Smooth muscle cell of the brain vasculature (primary cell): ENCODE measurements around the gene CNTFR.

Experiments used
- DNase-seq: peaks from one replicate; pipeline ENCODE4 v3.0.0-alpha.2; 2012; ENCODE audit warnings: low read depth, low spot score

CNTFR gene

DNA sequence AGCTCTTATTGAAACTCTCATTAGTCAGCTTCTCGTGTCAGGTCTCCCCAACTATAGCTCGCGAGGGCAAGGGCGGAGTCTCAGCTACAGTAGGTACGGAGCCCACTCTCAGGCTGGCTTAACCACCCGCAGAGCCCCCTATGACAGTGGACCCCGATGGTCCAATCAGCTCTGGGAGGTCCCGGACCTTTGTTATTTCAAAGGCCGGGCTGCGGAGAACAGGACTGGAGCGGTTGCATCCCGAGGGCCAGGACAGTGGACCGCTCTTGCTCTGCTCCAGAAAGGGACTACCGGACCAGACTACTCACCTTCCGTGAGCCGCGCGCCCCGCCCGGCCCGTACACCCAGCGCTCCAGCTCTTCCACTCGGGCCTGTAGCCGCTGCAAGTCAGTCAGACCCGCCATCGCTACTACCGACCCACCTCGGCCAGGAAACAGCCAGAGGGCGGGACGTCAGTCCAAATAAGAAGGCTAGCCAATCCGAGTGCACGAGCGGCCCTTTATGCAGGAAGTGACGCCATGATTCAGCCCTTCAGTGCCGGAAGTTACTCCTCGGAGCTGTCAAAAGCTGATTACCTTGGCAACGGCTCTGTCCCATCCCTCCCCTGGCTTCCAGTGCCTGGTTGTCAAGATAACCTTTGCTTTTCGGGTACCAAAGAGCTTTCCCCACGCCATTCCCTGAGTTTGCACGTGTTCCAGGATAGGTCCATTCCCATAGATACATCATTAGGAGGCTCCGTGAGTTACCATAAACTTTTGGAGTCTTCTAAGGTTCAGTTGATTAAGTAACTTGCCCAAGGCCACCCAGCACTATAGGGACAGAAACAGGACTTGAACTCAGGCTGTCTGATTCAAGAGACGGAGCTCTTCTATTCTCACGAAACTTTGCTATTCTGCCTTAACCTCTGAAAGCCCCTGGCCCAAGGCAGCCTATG is 30.8 kb upstream of the CNTFR start, which contains the start of gene DCTN3:
TSS of gene DCTN3 (minus strand) at position 435 of the 934 bp plus-strand sequence. CDS start at position 404, 31 bp downstream.
- peak; percentile 76 for DNase-seq

DNA sequence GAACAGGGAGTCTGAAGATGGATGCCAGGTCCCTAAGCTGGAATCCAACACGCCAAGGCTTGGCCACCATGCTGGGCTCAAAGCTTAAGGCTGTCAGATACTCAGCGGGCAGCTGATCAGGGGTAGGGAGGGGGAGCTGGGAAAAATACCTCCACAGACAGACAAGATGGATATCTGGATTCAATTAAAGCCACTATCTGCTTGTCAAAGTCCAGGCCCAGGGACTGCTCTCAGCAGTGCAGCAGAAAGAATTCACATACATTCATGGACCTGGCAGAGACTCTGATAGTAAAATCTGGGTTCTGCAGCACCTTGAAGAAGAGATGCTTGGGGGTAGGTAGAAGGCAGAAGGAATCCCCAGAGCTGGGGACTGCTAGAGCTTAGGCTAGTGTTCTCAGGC is 25.6 kb upstream of the CNTFR start:
- DNase-seq, result no peak

DNA sequence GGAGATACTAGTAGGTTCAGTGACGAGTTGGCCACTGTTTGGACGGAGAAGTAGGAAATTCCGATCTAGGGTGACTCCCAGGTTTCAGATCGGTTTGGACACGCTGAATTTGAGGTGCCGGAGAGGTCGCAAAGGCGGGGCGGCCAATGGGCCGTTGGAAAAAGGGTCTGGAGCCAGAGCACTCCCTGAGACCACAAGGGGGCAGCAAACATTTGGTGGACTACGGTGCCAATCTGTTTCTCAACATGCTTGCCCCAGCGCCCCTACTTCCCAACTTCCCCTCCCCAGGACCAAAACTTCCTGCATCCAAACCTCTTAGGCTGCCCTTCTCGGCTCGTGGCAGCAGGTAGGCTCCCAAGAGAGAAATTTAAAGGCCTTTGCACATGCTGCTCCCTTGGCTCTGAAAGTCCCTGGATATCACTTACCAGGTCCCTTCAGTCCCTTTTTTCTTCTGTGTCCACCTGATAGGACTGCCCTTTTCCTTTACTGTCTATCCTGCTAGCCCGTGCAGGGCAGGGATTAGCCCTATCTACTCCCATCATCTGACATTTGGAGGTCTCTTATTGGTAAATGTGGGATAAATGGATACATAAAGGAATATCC is 23.4 kb upstream of the CNTFR start:
- DNase-seq, result no peak

DNA sequence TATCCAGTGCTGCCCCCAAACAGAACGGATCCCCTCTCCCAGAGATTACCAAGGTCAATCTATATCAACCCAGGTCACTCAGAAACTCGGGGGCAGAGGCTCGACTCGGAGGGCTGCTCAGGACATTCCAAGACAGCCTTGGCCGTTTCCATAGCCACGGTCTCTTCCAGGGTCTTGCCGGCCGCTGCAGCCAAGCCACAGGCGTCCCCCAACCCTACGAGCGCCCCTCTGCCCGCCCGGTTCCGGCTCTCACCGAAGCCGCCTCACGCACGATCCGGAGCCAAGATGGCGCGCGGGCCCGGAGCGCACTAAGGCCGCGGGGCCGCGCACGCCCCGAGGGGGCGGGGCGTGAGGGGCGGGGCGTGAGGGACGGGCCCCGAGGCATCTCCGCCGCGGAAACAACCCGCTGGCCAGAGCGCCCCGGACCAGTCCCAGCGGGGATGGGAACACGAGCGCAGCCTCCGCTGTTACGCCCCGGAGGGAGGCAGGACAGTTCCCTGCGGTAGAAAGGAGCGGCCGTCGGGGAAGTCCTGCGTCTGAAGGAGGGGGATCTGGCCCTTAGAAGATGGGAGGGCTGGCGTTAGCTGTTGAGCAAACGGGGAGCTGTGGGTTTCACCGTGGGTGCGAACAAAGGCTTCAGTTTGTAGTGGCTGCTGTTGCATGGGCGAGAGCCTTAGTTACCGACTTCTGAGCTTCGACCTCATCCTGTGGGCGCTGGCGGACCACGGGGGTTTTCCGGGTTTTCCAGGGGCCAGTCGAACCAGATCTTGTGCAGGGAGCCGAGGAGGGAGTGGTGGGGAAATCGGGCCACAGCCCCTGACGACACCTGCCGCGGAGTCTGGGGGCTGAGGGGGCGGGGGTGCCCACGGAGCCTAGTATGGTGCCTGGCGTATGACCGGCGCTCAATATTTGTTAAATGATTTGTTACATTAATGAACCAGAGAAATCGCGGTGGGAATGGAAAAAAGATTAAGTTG is 22.6 kb upstream of the CNTFR start, which contains the start of gene RPP25L:
TSS of gene RPP25L (minus strand) at position 287 of the 977 bp plus-strand sequence. CDS start 801 bp downstream, outside the sequence.
- no peak for DNase-seq

DNA sequence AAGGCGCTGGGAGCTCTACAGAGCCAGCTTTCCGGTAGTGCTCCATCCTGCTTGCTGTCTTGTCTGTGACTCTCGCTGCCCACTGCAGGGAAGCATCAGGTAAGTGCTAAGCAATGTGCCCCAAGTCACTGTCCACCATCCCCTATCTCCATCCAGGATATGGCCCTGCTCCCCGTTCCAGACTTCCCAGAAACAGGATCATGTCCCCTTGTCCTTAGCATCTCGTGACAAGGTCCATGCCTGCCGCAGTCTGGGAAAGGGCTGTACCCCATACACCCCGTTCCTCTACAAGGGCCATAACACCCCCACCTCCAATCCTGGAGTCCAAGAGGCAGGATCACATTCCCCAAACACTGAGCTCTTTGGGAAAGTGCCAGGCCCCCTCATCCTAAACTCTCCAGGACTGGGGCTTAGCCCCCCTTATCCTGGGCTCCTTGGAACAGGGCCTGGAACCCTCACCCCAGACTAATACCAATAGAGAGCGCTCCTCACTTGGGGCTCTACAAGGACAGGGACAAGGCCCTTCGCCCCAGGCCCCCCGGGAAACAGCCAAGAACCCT is 21.8 kb upstream of the CNTFR start:
- DNase-seq, result no peak

DNA sequence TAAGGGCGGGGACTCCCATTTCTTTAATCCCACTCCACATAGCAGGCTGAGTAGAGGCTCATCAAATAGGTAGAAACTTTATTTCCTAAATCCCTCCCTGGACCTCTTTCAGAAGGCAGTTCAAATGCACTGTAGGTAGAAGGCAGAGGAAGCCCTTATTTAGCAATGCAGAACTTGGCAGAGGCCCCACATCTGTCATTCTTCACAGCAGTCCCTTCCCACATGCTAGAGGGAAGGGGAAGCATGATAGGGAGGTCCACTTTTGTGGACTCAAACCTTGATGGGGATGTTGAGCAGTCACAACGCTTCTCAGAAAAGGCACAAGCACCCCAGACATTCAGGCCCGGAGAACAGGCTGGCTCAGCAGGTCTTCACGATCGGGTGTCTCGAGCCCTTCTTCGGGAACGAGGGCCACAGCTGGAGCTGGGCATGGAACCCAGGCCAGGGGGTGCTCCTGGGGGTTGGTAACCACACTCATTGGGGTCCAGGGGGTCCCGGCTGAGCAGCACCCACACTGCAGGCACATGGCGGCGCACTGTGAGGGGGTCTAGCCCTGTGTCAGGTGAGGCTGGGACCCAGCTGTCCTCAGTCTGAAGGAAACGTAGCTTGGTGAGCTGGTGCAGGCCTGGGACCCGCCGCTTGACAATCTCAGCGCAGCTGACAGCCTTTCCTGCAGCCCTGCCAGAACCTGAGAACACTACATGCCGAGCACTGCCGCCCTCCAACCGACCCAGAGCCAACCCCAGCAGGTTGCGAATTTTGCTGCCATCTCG is 21.1 kb upstream of the CNTFR start:
- DNase-seq, result no peak

DNA sequence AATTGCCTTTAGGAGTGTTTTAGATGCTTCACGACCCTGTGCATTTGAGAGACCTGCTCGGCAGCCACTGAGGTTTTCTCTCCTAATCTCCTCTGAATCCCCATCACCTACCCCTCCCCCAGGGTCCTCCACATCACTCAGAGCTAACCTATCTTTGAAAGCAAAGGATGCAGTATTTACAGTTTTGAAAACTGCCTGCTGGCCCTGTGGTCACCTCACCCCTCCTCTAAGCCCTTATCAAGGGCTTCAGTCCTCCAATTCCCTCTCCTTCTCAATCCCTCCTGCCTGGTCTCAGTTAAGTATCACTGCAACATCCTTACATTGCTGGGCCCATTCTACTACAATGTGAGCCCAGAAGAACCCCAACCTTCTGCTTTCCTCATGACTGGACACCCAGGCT is 17.8 kb upstream of the CNTFR start:
- DNase-seq, result no peak

DNA sequence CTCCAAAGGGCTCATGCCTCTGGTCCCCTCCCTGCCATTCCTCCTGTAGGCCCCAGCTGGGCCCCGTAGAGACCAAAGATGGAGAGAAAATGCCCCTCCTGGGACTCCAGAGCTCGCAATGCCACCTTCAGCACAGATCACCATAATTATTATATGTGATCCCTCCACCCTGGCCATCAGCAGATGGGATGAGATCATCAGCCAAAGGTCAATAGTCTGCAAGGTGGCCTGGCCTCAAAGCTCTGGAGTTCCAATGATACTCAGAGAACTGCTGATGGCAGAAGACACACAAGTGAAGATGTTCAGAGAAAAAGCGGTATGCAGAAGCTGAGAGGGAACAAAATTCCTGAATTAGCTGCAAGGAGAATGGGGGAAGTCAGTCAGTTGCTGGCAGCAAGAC is 17.4 kb upstream of the CNTFR start:
- no peak for DNase-seq

DNA sequence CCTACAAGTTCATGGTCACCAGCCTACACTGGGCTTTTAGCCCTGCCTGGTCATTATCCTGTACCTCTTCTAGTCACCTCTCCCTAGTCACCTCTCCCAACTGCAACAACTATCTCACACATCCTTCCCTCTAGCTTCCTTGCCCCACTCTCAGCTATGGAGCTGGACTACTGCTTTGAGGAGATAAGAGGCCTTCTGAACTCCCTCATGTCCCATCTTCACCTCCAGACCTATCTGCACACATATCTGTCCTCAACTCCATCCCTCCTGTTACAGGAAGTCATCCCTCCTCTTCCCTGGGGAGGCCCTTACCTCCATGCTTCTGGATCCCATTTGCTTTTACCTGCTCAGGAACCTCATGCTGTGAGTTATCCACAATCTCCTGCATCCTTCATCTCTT is 16.7 kb upstream of the CNTFR start:
- no peak for DNase-seq

DNA sequence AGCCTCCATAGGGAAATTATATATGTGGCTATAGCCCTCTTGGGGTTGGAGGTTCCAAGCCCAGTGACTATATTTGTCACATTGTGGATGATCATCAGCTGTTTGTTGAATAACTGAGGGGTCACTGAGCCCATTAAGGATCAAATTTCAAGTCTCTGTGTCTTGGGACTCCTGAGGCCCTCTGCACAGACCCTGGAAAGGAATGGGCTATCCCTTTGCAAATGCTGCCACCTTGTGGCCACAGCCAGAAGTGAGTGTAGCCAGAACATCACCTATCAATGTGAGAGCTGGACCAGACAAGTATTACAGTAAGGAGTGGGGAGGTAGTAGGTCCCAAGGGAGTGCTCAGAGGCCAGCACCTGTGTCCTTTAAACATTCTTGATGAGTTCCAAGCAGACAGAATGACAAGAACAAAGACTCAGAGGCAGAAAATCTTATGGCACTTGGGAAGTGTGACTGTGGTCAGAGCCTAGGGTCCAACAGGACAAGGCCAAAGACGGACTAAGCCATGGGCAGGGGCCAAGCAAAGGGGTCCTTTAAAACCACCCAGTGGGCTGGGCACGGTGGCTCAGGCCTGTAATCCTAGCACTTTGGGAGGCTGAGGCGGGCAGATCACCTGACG is 14.2 kb upstream of the CNTFR start:
- no peak for DNase-seq

DNA sequence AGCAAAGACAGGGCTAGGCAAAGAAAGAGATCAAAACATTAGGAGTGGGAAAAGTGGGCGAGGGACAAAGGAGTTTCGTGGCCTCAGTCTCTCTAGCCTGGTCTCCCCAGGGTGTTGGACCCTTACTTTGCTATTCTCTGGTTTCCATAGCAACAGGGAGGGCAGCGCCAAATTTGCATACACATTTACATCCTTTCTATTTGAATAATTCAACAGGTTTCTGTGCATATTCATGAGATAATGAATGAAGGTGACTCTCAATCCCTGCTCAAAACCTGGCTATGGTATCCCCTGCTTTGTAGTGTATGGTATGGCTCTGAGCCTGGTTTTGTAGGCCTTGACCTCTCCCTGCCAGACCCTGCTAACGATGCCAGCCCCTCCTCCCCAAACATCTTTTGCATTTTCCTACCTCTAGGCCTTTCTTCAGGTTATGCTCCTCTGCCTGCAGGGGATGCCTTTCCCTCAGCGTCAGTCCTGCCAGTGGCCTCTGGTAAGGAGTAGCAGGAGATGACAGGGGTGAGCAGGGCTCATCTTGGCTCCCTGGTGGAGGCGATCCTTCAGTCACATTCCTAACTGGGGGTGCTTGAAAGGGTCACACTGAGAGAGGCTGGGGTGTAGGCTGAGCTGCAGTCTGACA is 12.5 kb upstream of the CNTFR start:
- no peak for DNase-seq

DNA sequence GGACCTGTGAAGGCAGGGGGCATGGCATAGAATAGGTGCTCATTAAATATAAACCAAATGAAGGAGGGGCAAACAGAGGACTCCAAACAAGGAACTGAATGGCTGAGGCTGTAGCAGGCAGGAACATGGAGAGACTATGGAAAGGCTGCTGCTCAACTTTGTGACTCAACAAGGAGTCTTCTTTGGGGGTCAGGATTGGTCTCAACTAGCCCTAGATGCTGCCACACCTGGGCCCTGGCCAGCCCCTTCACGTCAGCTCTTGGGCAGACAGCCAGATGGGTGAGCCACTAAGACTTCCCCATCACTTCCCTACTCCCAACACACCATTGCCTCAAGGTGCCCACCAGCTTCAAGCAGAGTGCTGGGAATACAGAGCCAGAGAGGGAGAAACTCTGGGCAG is 11.4 kb upstream of the CNTFR start:
- DNase-seq, result no peak

DNA sequence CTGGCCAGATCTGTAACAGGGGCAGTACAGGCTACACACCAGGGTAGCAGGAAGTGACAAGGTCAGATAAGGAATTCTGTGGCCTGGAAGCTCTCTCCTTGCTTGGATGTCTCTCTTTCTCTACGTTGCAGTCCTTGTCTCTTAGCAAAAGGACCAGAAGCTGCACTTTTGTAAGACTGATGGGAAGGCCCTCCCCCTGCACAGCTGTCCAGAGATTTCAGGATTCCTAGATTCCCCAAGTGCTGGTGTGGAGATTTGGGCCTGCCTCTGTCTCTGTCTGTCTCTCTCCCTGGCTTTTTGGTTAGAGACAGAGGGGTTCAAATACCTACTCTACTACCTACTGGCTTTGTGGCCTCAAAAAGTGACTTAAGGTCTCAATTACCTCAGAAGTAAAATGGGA is 10.0 kb upstream of the CNTFR start:
- DNase-seq, result no peak

DNA sequence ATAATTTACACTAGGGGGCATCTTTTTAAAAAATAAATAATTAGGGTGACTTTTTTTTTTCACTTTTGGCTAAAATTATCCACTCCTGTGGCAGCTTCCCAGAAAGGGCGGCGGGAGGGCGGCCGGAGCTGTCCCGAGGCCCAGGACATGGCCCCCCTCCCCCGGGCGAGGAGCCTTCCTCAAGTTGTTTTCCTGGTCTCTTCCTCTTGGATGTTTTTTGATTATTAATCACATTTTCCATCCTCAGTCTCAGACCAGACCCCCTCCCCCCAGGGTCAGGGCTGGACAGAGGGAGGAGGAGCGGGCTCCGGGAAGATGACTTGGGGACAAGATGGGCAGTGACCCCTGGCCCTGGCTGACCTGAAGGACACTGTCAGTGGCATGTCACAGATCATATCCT is 4.7 kb upstream of the CNTFR start:
- no peak for DNase-seq

DNA sequence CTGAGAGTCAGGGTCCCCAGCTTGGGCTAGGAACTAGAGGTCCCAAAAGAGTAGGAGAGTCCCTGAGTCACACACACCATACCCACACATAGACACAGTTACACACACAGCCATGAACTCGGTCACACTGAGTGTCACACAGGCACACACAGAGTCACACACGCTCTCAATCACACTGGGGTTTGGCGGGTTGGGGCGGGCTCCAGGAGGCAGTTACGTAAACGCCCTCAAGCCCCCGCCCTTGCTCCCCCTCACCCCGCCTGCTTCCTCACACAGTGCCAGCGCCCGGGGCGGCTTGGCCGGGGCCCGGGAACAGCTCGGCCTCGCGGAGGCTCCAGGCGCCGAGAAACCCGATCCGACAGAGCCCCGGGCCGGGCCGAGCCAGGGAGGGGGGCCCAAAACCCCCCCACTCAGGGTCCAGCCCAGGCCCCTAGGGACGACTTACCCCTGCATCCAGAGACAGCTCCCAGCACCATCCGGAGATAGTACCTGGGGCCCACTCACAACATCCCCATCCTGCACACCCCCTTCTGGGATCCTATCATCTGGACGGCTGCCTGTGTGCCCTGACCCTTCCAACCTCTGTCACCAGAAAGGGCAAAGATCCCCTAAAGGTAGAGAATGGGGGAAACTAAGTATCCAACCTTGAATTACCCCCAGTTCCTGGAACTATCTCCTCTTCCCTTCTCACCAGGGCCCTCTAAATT is 3.5 kb upstream of the CNTFR start:
- no peak for DNase-seq

DNA sequence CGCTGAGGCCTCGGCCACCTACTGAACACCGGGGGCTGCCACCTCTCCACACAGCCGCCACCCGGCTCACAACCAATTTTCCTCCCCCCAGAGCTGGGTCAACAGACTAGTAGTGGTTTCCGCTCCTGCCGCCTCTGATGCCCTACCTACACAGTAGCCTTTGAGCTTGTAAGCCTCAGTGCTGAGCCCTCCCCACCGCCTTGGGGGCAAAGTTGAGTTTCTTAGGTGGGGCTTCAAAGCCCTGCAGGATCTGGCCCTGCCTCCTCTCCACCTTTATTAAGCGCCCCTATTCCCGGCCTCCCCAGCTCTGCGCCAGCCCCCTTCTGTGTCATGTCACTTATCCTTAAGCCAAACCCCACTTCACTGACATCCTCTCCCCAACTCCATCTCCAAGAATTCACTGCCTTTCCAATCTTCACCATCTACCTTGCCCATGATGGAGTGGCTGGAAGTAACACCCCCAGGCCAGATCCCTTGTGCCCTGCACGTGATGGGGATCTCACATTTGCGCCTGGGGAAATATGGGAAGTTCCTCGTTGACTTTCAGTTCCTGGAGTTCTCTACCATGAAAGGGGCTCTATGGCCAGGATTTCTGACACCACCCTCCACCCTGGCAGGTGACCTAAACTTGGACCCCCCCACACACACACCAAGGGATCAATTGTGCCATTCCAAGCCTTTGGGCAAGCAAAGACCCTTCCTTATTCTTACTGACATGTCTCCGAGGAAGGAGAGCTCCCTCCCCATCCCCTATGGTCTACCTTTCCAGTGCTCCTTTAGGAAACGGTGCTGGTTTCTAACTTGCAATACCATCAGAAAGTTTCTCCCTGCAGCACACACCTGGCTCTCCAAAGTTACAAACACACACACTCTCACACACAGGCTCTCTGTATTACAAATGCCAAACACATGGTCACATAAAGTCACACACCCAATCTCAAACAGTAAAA is 2.7 kb upstream of the CNTFR start:
- DNase-seq, result no peak

DNA sequence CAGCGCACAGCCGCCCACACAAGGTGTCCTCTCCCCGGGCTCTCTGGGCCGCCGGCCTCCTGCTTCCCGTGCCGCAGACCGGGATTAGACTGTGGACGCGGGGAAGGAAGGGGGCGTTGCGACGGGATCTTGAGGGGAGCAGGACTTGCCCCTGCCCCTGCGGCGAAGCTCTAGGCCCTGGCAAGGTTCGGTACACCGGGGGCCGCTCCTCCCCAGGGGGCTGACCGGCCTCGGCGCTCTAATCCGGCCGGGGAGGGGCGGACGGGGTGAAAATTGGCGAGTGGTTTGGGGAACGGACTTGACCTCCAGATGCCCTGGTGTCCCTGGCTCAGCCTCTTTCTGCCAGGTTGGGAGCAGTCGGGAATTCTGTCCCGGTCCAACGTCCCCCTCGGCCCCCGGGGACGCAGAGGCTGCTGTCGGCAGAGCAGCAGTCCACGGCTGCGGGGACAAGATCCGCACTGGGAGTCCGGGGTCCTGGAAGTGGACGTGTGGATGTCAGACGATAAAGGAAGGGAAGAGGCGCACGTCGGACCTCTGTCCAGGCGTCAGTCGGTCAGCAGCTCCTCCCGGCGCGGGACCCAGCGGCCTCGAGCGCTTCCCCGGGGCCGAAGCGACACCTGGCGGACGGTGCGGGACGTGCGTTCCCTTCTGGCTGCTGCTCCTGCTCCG is 1.9 kb upstream of the CNTFR start:
- DNase-seq, result peak; percentile 32
